GM12878 (cell line): ENCODE results near the gene ORMDL1. TPM values are rescaled to one million over a fixed set of nuclear protein-coding genes. Genes with fewer than 3 reads are reported as not detected.

Source experiments
- CHD1 ChIP-seq: IDR thresholded peaks from 2 replicates; pipeline ENCODE4 v1.6.1; 2012; ENCODE audit warnings: low read depth, low read length, improper control_type of control experiment
- CREB1 ChIP-seq: IDR thresholded peaks from 2 replicates; pipeline ENCODE4 v1.6.1; 2012; ENCODE audit warnings: low read depth, mild to moderate bottlenecking, inconsistent platforms
- EGR1 ChIP-seq, 2 experiments: IDR thresholded peaks; 1 replicate in 1 of 2; 2 replicates in 1 of 2; pipeline ENCODE4 v1.6.1; 2011 to 2012; ENCODE audit warnings: low read depth in 2 of 2, low read length in 2 of 2, borderline replicate concordance in 1 of 2, mild to moderate bottlenecking in 1 of 2, moderate library complexity in 1 of 2
- FOXM1 ChIP-seq: IDR thresholded peaks from 2 replicates; pipeline ENCODE4 v1.6.1; 2012; ENCODE audit warnings: low read depth, mild to moderate bottlenecking, inconsistent platforms, low read length, moderate library complexity
- PAX5 ChIP-seq: IDR thresholded peaks from 2 replicates; pipeline ENCODE4 v1.6.1; 2011; ENCODE audit warnings: low read depth, low read length, borderline replicate concordance
- PKNOX1 ChIP-seq: fragments of 450-650 bp; IDR thresholded peaks from 2 replicates; pipeline ENCODE4 v1.6.1; 2016; ENCODE audit warnings: mild to moderate bottlenecking
- RELA ChIP-seq: fragments of 450-650 bp; IDR thresholded peaks from 2 replicates; pipeline ENCODE4 v1.8.0; 2014; ENCODE audit warnings: borderline replicate concordance; ENCODE audit not compliant: partially characterized antibody
- SIN3A ChIP-seq: IDR thresholded peaks from 2 replicates; pipeline ENCODE4 v1.6.1; 2012; ENCODE audit warnings: low read depth, low read length, improper control_type of control experiment
- SP1 ChIP-seq: IDR thresholded peaks from one replicate; pipeline ENCODE4 v1.6.1; 2011; ENCODE audit warnings: low read depth, low read length
- SREBF2 ChIP-seq: IDR thresholded peaks from 2 replicates; pipeline ENCODE4 v1.6.1; 2012; ENCODE audit warnings: mild to moderate bottlenecking, low read length
- TBL1XR1 ChIP-seq: IDR thresholded peaks from 2 replicates; pipeline ENCODE4 v1.6.1; 2012; ENCODE audit warnings: low read depth, low read length, improper control_type of control experiment
- WRNIP1 ChIP-seq: IDR thresholded peaks from 2 replicates; pipeline ENCODE4 v1.6.1; 2011; ENCODE audit warnings: low read depth, low read length, improper control_type of control experiment, borderline replicate concordance
- ZBTB33 ChIP-seq: fragments of 450-650 bp; IDR thresholded peaks from 2 replicates; pipeline ENCODE4 v1.6.1; 2017; ENCODE audit warnings: mild to moderate bottlenecking
- polyA plus RNA-seq, 11 experiments: library from polyadenylated mRNA; depleted of rRNA in 4 of 11; unstranded in 6 of 11; stranded (reverse) in 5 of 11; fragments of >200 nt; fragmentation: Nextera tagmentation in 4 of 11; fragmentation: Illumina TruSeq in 1 of 11; extraction: Ambion mirVana in 4 of 11; extraction: Trizol in 1 of 11; gene quantifications; 1 replicate in 1 of 11; 2 replicates in 10 of 11; pipeline versions ENCODE4 v1.2.1 to v1.2.3, GENCODE V29; 2011 to 2016; ENCODE audit warnings: inconsistent platforms in 2 of 11, missing spikeins in 2 of 11, low read depth in 1 of 11
- total RNA-seq, 4 experiments: library from RNA; depleted of rRNA in 3 of 4; stranded (reverse); fragments of >200 nt in 3 of 4; fragmentation: Illumina TruSeq in 1 of 4; extraction: Trizol in 1 of 4; gene quantifications; 2 replicates each; pipeline versions ENCODE4 v1.2.1 to v1.2.3, GENCODE V29; 2013 to 2021
- TF ChIP-seq, protein P1 (sequence below): fragments of 450-650 bp; IDR thresholded peaks from 2 replicates; pipeline ENCODE4 v1.6.1; 2018; ENCODE audit warnings: mild to moderate bottlenecking, low read depth, moderate library complexity; ENCODE audit not compliant: partially characterized antibody
- TF ChIP-seq, protein P2 (sequence below): fragments of 450-650 bp; IDR thresholded peaks from 2 replicates; pipeline ENCODE4 v1.6.1; 2017; ENCODE audit warnings: mild to moderate bottlenecking, low read depth, inconsistent platforms; ENCODE audit not compliant: poor library complexity, severe bottlenecking
- TF ChIP-seq, protein P3 (sequence below): IDR thresholded peaks from 2 replicates; pipeline ENCODE4 v1.6.1; 2011; ENCODE audit warnings: borderline replicate concordance, low read depth, mild to moderate bottlenecking, moderate library complexity, mixed read lengths, low read length; ENCODE audit not compliant: insufficient read depth; ENCODE audit errors: extremely low read length

Gene ORMDL1
- total and polyA plus RNA-seq, 10 of the 15 experiments (the other 5 are each of a cell fraction or from before 2014, with no cell fraction given) = 62.6 to 161 (median 95.7) TPM

DNA sequence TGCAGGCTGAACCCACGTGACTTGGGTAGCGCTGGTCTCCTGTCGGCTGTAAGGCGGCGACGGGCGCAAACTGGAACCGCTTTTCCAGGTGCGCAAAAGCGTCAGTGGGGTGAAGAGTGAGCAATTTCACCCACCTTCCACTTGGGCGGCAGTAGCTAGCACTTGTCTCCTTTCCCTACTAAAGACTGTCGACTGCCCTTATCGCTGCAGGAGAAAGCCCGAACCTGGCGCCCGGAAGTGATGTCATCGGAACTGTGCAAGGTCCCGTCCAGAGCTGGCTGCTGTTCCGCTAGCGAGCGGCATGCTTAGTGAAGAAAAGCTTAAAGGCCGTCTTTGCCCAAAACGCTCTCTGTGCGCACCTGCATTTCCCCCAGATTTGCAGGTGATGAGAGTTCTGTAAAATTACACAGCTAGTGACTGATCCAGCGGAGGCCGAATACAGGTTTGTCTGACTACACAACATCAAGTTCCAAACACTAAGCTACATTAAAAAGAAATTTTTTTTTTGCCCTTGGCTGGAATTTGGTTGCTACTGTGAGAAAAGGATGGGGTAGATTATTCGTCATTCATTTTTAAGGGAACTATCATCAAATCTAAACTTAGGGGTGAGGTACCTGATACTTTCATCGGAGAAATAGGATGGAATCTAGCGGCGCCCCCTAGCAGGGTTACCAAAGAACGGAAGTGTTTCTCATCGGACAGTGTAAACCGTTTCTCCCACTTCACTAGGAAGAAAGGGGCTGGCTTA, 21.4 kb downstream of the ORMDL1 start, which contains the start of gene OSGEPL1 (continued):
- TF ChIP-seq ZBTB33 = no peak
- peak; percentile 91 for TF ChIP-seq CREB1
- TF ChIP-seq FOXM1 = peak; percentile 71
- peak; percentile 80 for TF ChIP-seq SIN3A
- 0 out of 2 replicates have a peak, but pooled peaks have one; percentile 39 for TF ChIP-seq TBL1XR1
- no peak for TF ChIP-seq SREBF2
- peak; percentile 80 for TF ChIP-seq RELA
- TF ChIP-seq, protein P1, sequence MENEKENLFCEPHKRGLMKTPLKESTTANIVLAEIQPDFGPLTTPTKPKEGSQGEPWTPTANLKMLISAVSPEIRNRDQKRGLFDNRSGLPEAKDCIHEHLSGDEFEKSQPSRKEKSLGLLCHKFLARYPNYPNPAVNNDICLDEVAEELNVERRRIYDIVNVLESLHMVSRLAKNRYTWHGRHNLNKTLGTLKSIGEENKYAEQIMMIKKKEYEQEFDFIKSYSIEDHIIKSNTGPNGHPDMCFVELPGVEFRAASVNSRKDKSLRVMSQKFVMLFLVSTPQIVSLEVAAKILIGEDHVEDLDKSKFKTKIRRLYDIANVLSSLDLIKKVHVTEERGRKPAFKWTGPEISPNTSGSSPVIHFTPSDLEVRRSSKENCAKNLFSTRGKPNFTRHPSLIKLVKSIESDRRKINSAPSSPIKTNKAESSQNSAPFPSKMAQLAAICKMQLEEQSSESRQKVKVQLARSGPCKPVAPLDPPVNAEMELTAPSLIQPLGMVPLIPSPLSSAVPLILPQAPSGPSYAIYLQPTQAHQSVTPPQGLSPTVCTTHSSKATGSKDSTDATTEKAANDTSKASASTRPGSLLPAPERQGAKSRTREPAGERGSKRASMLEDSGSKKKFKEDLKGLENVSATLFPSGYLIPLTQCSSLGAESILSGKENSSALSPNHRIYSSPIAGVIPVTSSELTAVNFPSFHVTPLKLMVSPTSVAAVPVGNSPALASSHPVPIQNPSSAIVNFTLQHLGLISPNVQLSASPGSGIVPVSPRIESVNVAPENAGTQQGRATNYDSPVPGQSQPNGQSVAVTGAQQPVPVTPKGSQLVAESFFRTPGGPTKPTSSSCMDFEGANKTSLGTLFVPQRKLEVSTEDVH = peak; percentile 16
- TF ChIP-seq, protein P2, sequence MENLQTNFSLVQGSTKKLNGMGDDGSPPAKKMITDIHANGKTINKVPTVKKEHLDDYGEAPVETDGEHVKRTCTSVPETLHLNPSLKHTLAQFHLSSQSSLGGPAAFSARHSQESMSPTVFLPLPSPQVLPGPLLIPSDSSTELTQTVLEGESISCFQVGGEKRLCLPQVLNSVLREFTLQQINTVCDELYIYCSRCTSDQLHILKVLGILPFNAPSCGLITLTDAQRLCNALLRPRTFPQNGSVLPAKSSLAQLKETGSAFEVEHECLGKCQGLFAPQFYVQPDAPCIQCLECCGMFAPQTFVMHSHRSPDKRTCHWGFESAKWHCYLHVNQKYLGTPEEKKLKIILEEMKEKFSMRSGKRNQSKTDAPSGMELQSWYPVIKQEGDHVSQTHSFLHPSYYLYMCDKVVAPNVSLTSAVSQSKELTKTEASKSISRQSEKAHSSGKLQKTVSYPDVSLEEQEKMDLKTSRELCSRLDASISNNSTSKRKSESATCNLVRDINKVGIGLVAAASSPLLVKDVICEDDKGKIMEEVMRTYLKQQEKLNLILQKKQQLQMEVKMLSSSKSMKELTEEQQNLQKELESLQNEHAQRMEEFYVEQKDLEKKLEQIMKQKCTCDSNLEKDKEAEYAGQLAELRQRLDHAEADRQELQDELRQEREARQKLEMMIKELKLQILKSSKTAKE = peak; percentile 19
- TF ChIP-seq, protein P3, sequence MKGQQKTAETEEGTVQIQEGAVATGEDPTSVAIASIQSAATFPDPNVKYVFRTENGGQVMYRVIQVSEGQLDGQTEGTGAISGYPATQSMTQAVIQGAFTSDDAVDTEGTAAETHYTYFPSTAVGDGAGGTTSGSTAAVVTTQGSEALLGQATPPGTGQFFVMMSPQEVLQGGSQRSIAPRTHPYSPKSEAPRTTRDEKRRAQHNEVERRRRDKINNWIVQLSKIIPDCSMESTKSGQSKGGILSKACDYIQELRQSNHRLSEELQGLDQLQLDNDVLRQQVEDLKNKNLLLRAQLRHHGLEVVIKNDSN = peak; percentile 86
- 0 out of 3 replicates have a peak, but pooled peaks of 1 of the 2 experiments have one; percentile 25 for TF ChIP-seq EGR1 (IDR thresholded peaks at IDR 0.05; ENCODE audit: borderline replicate concordance in 1 of 2, low read depth in 2 of 2, low read length in 2 of 2)
- TF ChIP-seq PAX5 = no peak
- TF ChIP-seq PKNOX1 = no peak
- TF ChIP-seq CHD1 = no peak
- TF ChIP-seq WRNIP1 = 0 out of 2 replicates have a peak, but pooled peaks have one; percentile 54
- no peak for TF ChIP-seq SP1
